ENCODE data around the gene OR6S1. TPM values are rescaled to one million over a fixed set of nuclear protein-coding genes. Genes with fewer than 3 reads are reported as not detected.

The OR6S1 gene
- total and polyA plus RNA-seq, 10 of the 15 experiments (the other 5 are each of a cell fraction or from before 2014, with no cell fraction given): 0.22 to 0.67 (median 0.43) TPM; not detected in 4

DNA sequence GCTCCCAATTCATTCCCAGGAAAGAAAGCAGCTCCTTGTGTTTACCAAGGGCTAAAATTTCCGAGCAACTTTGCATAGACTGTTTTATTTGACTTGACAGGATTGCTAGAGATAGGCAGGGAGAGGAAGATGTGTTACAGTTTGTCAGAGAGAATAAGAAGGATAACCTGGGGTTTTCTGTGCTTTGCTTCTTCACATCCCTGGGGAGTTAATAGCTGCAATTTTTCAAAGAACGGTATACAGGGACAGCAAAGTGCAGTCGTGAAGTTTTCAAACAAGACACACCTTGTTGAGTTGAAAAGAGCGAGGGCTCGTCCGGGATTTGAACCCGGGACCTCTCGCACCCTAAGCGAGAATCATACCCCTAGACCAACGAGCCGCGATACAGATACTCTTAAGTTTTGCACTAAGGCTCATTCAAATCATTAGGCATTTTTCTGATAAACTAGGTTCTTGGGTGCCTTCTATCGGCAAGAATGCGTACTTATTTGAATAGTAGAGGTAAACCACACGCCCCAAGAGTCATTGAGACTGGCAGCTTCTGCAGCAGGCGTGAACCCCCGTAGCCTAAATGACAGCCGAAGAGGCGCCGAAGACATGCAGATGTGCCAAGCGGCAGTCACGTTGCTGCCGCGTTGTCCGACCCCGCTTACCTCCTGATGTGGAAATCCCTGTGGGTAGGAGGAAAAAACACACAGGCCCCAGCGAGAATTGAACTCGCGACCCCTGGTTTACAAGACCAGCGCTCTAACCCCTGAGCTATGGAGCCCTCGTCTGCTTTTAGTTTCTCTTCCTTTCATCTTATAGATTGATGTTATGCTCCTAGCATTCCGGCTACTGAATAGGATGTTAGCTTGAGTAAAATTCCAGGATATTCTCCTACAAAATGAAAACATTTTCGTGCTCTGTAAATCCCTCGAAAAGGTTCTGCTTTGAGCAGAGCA lies 28.1 kb downstream of the OR6S1 start (continued):
- TF ChIP-seq SREBF2 (IDR thresholded peaks at IDR 0.05; ENCODE audit: low read length): peak; percentile 90
- no peak for TF ChIP-seq CHD2 (IDR thresholded peaks at IDR 0.05; ENCODE audit: borderline replicate concordance, low read depth, low read length)
- peak; percentile 63; the same call in 1 of the 2 replicates for TF ChIP-seq RB1 (IDR thresholded peaks at IDR 0.05; ENCODE audit: borderline replicate concordance)
- TF ChIP-seq FOXK2 (IDR thresholded peaks at IDR 0.05): peak; percentile 73
- TF ChIP-seq, protein P1, sequence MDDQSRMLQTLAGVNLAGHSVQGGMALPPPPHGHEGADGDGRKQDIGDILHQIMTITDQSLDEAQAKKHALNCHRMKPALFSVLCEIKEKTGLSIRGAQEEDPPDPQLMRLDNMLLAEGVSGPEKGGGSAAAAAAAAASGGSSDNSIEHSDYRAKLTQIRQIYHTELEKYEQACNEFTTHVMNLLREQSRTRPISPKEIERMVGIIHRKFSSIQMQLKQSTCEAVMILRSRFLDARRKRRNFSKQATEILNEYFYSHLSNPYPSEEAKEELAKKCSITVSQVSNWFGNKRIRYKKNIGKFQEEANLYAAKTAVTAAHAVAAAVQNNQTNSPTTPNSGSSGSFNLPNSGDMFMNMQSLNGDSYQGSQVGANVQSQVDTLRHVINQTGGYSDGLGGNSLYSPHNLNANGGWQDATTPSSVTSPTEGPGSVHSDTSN (IDR thresholded peaks at IDR 0.05; ENCODE audit: insufficient replicate concordance, low read depth, low read length): peak; percentile 68
- peak; percentile 20; the same call in 1 of the 2 replicates for TF ChIP-seq EED (IDR thresholded peaks at IDR 0.05; ENCODE audit: low read depth)
- TF ChIP-seq SMAD5 (IDR thresholded peaks at IDR 0.05; ENCODE audit: low read depth): no peak
- TF ChIP-seq BRCA1 (IDR thresholded peaks at IDR 0.05; ENCODE audit: low read depth, low read length): no peak
- TF ChIP-seq STAT1 (conservative IDR thresholded peaks at IDR 0.05): peak; percentile 44; the same call in 1 of the 2 replicates
- TF ChIP-seq, protein P2, sequence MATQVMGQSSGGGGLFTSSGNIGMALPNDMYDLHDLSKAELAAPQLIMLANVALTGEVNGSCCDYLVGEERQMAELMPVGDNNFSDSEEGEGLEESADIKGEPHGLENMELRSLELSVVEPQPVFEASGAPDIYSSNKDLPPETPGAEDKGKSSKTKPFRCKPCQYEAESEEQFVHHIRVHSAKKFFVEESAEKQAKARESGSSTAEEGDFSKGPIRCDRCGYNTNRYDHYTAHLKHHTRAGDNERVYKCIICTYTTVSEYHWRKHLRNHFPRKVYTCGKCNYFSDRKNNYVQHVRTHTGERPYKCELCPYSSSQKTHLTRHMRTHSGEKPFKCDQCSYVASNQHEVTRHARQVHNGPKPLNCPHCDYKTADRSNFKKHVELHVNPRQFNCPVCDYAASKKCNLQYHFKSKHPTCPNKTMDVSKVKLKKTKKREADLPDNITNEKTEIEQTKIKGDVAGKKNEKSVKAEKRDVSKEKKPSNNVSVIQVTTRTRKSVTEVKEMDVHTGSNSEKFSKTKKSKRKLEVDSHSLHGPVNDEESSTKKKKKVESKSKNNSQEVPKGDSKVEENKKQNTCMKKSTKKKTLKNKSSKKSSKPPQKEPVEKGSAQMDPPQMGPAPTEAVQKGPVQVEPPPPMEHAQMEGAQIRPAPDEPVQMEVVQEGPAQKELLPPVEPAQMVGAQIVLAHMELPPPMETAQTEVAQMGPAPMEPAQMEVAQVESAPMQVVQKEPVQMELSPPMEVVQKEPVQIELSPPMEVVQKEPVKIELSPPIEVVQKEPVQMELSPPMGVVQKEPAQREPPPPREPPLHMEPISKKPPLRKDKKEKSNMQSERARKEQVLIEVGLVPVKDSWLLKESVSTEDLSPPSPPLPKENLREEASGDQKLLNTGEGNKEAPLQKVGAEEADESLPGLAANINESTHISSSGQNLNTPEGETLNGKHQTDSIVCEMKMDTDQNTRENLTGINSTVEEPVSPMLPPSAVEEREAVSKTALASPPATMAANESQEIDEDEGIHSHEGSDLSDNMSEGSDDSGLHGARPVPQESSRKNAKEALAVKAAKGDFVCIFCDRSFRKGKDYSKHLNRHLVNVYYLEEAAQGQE (IDR thresholded peaks at IDR 0.05; ENCODE audit: low read depth, low read length): no peak
- no peak for TF ChIP-seq KDM1A (IDR thresholded peaks at IDR 0.05; ENCODE audit: borderline replicate concordance)
- TF ChIP-seq, protein P3, sequence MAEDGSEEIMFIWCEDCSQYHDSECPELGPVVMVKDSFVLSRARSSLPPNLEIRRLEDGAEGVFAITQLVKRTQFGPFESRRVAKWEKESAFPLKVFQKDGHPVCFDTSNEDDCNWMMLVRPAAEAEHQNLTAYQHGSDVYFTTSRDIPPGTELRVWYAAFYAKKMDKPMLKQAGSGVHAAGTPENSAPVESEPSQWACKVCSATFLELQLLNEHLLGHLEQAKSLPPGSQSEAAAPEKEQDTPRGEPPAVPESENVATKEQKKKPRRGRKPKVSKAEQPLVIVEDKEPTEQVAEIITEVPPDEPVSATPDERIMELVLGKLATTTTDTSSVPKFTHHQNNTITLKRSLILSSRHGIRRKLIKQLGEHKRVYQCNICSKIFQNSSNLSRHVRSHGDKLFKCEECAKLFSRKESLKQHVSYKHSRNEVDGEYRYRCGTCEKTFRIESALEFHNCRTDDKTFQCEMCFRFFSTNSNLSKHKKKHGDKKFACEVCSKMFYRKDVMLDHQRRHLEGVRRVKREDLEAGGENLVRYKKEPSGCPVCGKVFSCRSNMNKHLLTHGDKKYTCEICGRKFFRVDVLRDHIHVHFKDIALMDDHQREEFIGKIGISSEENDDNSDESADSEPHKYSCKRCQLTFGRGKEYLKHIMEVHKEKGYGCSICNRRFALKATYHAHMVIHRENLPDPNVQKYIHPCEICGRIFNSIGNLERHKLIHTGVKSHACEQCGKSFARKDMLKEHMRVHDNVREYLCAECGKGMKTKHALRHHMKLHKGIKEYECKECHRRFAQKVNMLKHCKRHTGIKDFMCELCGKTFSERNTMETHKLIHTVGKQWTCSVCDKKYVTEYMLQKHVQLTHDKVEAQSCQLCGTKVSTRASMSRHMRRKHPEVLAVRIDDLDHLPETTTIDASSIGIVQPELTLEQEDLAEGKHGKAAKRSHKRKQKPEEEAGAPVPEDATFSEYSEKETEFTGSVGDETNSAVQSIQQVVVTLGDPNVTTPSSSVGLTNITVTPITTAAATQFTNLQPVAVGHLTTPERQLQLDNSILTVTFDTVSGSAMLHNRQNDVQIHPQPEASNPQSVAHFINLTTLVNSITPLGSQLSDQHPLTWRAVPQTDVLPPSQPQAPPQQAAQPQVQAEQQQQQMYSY (CRISPR knock-in tag; IDR thresholded peaks at IDR 0.05): no peak
- TF ChIP-seq RFX5 (IDR thresholded peaks at IDR 0.05; ENCODE audit: low read depth, low read length): no peak
- TF ChIP-seq CEBPB (IDR thresholded peaks at IDR 0.05; ENCODE audit: borderline replicate concordance in 1 of 2, low read depth in 2 of 2, low read length in 2 of 2): peak in 1 of 2 experiments; percentile 70; a peak in 1 of 4 replicates
- no peak for TF ChIP-seq POLR2A (IDR thresholded peaks at IDR 0.05; ENCODE audit: low read depth, low read length)
- peak; percentile 53 for TF ChIP-seq RELA (IDR thresholded peaks at IDR 0.05; ENCODE audit: borderline replicate concordance, partially characterized antibody)
- TF ChIP-seq NBN (IDR thresholded peaks at IDR 0.05): peak; percentile 96
- no peak for TF ChIP-seq TBL1XR1 (IDR thresholded peaks at IDR 0.05; ENCODE audit: low read depth, low read length)
- TF ChIP-seq NFYB (IDR thresholded peaks at IDR 0.05; ENCODE audit: insufficient read depth, low read depth, low read length): no peak
- no peak; the same call in 1 of the 2 replicates for TF ChIP-seq PML (IDR thresholded peaks at IDR 0.05; ENCODE audit: low read length)
- TF ChIP-seq PAX5 (IDR thresholded peaks at IDR 0.05; ENCODE audit: borderline replicate concordance, low read depth, low read length): no peak

All from GM12878 (cell line).